Measurements from ENCODE around the gene FLT3LG. TPM values are rescaled to one million over a fixed set of nuclear protein-coding genes. Genes with fewer than 3 reads are reported as not detected.

FLT3LG gene
- total RNA-seq, 2 donors from 2014 or later = 0.52 to 0.66 TPM

- intact Hi-C loops (cut with DNase I) = no loop called here
- DNase-seq (no peak), ATAC-seq (no peak)
- no peaks in the 10 kb centered on the region for H3K36me3 ChIP-seq (replicated peaks in 1 of 2; ENCODE audit: insufficient read depth in 1 of 2, low read depth in 2 of 2)
- WGBS, 2 donors = 17 to 38% methylated on average over 13 to 29 of the region's 29 CpGs
- H3K27me3 ChIP-seq = peaks cover 5 to 76% of the 10 kb centered on the region in 2 donors
- no peaks in the 10 kb centered on the region for H3K9me3 ChIP-seq
- no peak overlapping the region for H3K27ac ChIP-seq
- TF ChIP-seq POLR2A (IDR thresholded peaks at IDR 0.05) = no peak
- TF ChIP-seq CTCF (IDR thresholded peaks at IDR 0.05) = no peak
- H3K4me3 ChIP-seq = no peak overlapping the region
- H3K4me1 ChIP-seq = peaks cover 18% of the 10 kb centered on the region
These were observed 45.2 kb upstream of the FLT3LG start for GRCh38 chr19:49428547-49429451.

- ATAC-seq (no peak), DNase-seq (no peak)
- WGBS, 2 donors = 73 to 74% methylated on average over 3 to 9 of the region's 9 CpGs
- Histone ChIP-seq H3K27me3 (peaks cover 5 to 80% of the 10 kb centered on the region in 2 donors), H3K9me3 (no peaks in the 10 kb centered on the region), H3K4me1 (peaks cover 18% of the 10 kb centered on the region), H3K4me3 (no peak overlapping the region), H3K27ac (no peak overlapping the region), H3K36me3 (replicated peaks in 1 of 2; ENCODE audit: insufficient read depth in 1 of 2, low read depth in 2 of 2) (no peaks in the 10 kb centered on the region)
- intact Hi-C loops (cut with DNase I) = loop anchor here (10.0 kb wide), 1 partner anchor 205 kb away; no protein-coding TSS in a partner anchor
- TF ChIP-seq POLR2A (IDR thresholded peaks at IDR 0.05) (no peak), CTCF (IDR thresholded peaks at IDR 0.05) (no peak)
These were observed 43.8 kb upstream of the FLT3LG start for GRCh38 chr19:49430172-49430677.

GRCh38 chr19:49430678-49431329 lies 43.2 kb upstream of the FLT3LG start:
- no peak for DNase-seq
- Histone ChIP-seq H3K36me3 (replicated peaks in 1 of 2; ENCODE audit: insufficient read depth in 1 of 2, low read depth in 2 of 2) (no peaks in the 10 kb centered on the region), H3K4me3 (no peak overlapping the region), H3K9me3 (no peaks in the 10 kb centered on the region), H3K4me1 (peaks cover 18% of the 10 kb centered on the region), H3K27ac (no peak overlapping the region), H3K27me3 (peaks cover 5 to 75% of the 10 kb centered on the region in 2 donors)
- peak in 1 of 7 experiments; percentile 4 for TF ChIP-seq CTCF (IDR thresholded peaks at IDR 0.05)
- no peak for TF ChIP-seq POLR2A (IDR thresholded peaks at IDR 0.05)
- ATAC-seq = no peak
- intact Hi-C loops (cut with DNase I) = loop anchor here (10.0 kb wide), 1 partner anchor 206 kb away; no protein-coding TSS in a partner anchor
- 61 to 63% methylated on average over 10 to 26 of the region's 28 CpGs for WGBS, 2 donors

- Histone ChIP-seq H3K4me1 (peaks cover 18% of the 10 kb centered on the region), H3K27ac (no peak overlapping the region), H3K4me3 (no peak overlapping the region), H3K27me3 (peaks cover 5 to 74% of the 10 kb centered on the region in 2 donors), H3K9me3 (no peaks in the 10 kb centered on the region), H3K36me3 (replicated peaks in 1 of 2; ENCODE audit: insufficient read depth in 1 of 2, low read depth in 2 of 2) (no peaks in the 10 kb centered on the region)
- 34 to 37% methylated on average over 14 to 29 of the region's 29 CpGs for WGBS, 2 donors
- TF ChIP-seq CTCF (IDR thresholded peaks at IDR 0.05) (no peak), POLR2A (IDR thresholded peaks at IDR 0.05) (no peak)
- intact Hi-C loops (cut with DNase I) = loop anchor here (10.0 kb wide), 1 partner anchor 207 kb away; no protein-coding TSS in a partner anchor
- DNase-seq = no peak
- no peak for ATAC-seq
These were observed 42.7 kb upstream of the FLT3LG start for GRCh38 chr19:49431330-49431749.
